ENCODE measurements around the gene PANK4.

PANK4 gene

GRCh38 chr1:2539312-2539907 is 13.0 kb upstream of the PANK4 start:
- Histone ChIP-seq H3K4me1 (no peaks in the 10 kb centered on the region), H3K27ac (no peak overlapping the region), H3K36me3 (ENCODE audit: control insufficient read depth, insufficient read depth, low read length) (no peaks in the 10 kb centered on the region), H3K79me2 (no peaks in the 10 kb centered on the region), H3K27me3 (ENCODE audit: control insufficient read depth, insufficient read depth, low read length) (no peaks in the 10 kb centered on the region), H3K4me2 (ENCODE audit: low read length) (no peak overlapping the region), H3K9me3 (ENCODE audit: control insufficient read depth, low read length) (no peaks in the 10 kb centered on the region), H3K4me3 (ENCODE audit: low read depth, low read length) (no peak overlapping the region), H3K9ac (no peak overlapping the region), H2AFZ (no peak overlapping the region)
- TF ChIP-seq CTCF (IDR thresholded peaks at IDR 0.05): no peak

DNA sequence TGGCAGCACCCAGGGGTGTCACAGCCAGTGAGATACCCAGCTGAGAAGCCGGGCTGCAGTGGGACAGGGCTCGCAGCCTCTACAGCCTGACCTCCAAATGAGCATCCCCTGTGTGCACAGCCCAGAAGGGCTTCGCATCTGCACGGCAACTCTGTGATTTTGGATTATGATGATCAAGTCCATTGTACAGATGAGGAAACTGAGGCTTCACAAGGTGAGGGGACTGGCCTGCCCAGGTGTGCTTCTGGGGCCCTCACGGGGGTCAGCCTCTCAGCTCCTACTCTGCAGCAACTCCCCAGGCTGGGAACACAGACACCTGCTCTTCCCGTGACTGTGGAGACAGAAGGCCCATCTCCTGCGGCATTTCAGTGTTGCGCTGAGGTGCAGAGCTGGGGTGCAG is 12.5 kb upstream of the PANK4 start:
- Histone ChIP-seq H2AFZ (no peak overlapping the region), H3K27ac (no peak overlapping the region), H3K4me3 (ENCODE audit: low read depth, low read length) (no peak overlapping the region), H3K9ac (no peak overlapping the region), H3K9me3 (ENCODE audit: control insufficient read depth, low read length) (no peaks in the 10 kb centered on the region), H3K36me3 (ENCODE audit: control insufficient read depth, insufficient read depth, low read length) (no peaks in the 10 kb centered on the region), H3K4me2 (ENCODE audit: low read length) (no peak overlapping the region), H3K79me2 (no peaks in the 10 kb centered on the region), H3K4me1 (no peaks in the 10 kb centered on the region), H3K27me3 (ENCODE audit: control insufficient read depth, insufficient read depth, low read length) (no peaks in the 10 kb centered on the region)
- TF ChIP-seq CTCF (IDR thresholded peaks at IDR 0.05): no peak

DNA sequence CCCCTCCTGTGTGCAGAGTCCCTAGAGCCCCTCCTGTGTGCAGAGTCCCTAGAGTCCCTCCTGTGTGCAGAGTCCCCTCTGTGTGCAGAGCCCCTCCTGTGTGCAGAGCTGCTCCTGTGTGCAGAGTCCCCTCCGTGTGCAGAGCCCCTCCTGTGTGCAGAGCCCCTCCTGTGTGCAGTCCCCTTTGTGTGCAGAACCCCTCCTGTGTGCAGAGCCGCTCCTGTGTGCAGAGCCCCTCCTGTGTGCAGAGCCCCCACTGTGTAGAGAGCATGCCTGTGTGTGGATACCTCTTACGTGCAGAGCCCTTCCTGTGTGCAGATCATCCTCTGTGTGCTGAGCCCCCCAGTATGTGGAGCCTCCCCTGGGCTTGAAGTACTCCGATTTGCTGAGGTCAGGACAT is 12.0 kb upstream of the PANK4 start:
- Histone ChIP-seq H3K27ac (no peak overlapping the region), H3K9ac (no peak overlapping the region), H3K4me2 (ENCODE audit: low read length) (no peak overlapping the region), H3K4me1 (no peaks in the 10 kb centered on the region), H2AFZ (no peak overlapping the region), H3K4me3 (ENCODE audit: low read depth, low read length) (no peak overlapping the region), H3K9me3 (ENCODE audit: control insufficient read depth, low read length) (no peaks in the 10 kb centered on the region), H3K27me3 (ENCODE audit: control insufficient read depth, insufficient read depth, low read length) (no peaks in the 10 kb centered on the region), H3K36me3 (ENCODE audit: control insufficient read depth, insufficient read depth, low read length) (no peaks in the 10 kb centered on the region), H3K79me2 (no peaks in the 10 kb centered on the region)
- TF ChIP-seq CTCF (IDR thresholded peaks at IDR 0.05): no peak

GRCh38 chr1:2537784-2538115 is 11.4 kb upstream of the PANK4 start:
- H3K9me3 ChIP-seq (ENCODE audit: control insufficient read depth, low read length): no peaks in the 10 kb centered on the region
- H3K4me2 ChIP-seq (ENCODE audit: low read length): no peak overlapping the region
- no peaks in the 10 kb centered on the region for H3K79me2 ChIP-seq
- H2AFZ ChIP-seq: no peak overlapping the region
- no peaks in the 10 kb centered on the region for H3K4me1 ChIP-seq
- TF ChIP-seq CTCF (IDR thresholded peaks at IDR 0.05): no peak
- no peaks in the 10 kb centered on the region for H3K27me3 ChIP-seq (ENCODE audit: control insufficient read depth, insufficient read depth, low read length)
- H3K36me3 ChIP-seq (ENCODE audit: control insufficient read depth, insufficient read depth, low read length): no peaks in the 10 kb centered on the region
- H3K9ac ChIP-seq: no peak overlapping the region
- H3K27ac ChIP-seq: no peak overlapping the region
- H3K4me3 ChIP-seq (ENCODE audit: low read depth, low read length): no peak overlapping the region

GRCh38 chr1:2535981-2536380 is 9.6 kb upstream of the PANK4 start:
- H3K9ac ChIP-seq: no peak overlapping the region
- H3K4me3 ChIP-seq (ENCODE audit: low read depth, low read length): no peak overlapping the region
- H3K27me3 ChIP-seq (ENCODE audit: control insufficient read depth, insufficient read depth, low read length): no peaks in the 10 kb centered on the region
- H3K4me1 ChIP-seq: no peaks in the 10 kb centered on the region
- H3K27ac ChIP-seq: no peak overlapping the region
- no peak overlapping the region for H2AFZ ChIP-seq
- no peaks in the 10 kb centered on the region for H3K9me3 ChIP-seq (ENCODE audit: control insufficient read depth, low read length)
- no peaks in the 10 kb centered on the region for H3K79me2 ChIP-seq
- no peak for TF ChIP-seq CTCF (IDR thresholded peaks at IDR 0.05)
- no peaks in the 10 kb centered on the region for H3K36me3 ChIP-seq (ENCODE audit: control insufficient read depth, insufficient read depth, low read length)
- H3K4me2 ChIP-seq (ENCODE audit: low read length): no peak overlapping the region
